GM12878 (cell line): ENCODE data around the gene IRGC. TPM values are rescaled to one million over a fixed set of nuclear protein-coding genes. Genes with fewer than 3 reads are reported as not detected.

Experiments used
- ASH2L ChIP-seq: fragments of 300-600, 200-600 bp; sonication (generic); IDR thresholded peaks from 2 replicates; pipeline ENCODE4 v1.6.1; 2017; ENCODE audit warnings: low read depth, mild to moderate bottlenecking, borderline replicate concordance
- BCL11A ChIP-seq: IDR thresholded peaks from 2 replicates; pipeline ENCODE4 v1.6.1; 2011; ENCODE audit warnings: low read depth, low read length
- CEBPZ ChIP-seq: fragments of 150-350 bp; IDR thresholded peaks from 2 replicates; pipeline ENCODE4 v1.6.1; 2016; ENCODE audit warnings: low read depth, low read length
- CHD1 ChIP-seq: IDR thresholded peaks from 2 replicates; pipeline ENCODE4 v1.6.1; 2012; ENCODE audit warnings: low read depth, low read length, improper control_type of control experiment
- EGR1 ChIP-seq, 2 experiments: IDR thresholded peaks; 1 replicate in 1 of 2; 2 replicates in 1 of 2; pipeline ENCODE4 v1.6.1; 2011 to 2012; ENCODE audit warnings: low read depth in 2 of 2, low read length in 2 of 2, borderline replicate concordance in 1 of 2, mild to moderate bottlenecking in 1 of 2, moderate library complexity in 1 of 2
- EZH2 ChIP-seq: IDR thresholded peaks from 2 replicates; pipeline ENCODE4 v1.6.1; 2012; ENCODE audit warnings: low read depth, mild to moderate bottlenecking, control low read depth, inconsistent platforms, low read length, borderline replicate concordance; ENCODE audit not compliant: control insufficient read depth
- FOXM1 ChIP-seq: IDR thresholded peaks from 2 replicates; pipeline ENCODE4 v1.6.1; 2012; ENCODE audit warnings: low read depth, mild to moderate bottlenecking, inconsistent platforms, low read length, moderate library complexity
- JUND ChIP-seq: IDR thresholded peaks from 2 replicates; pipeline ENCODE4 v1.6.1; 2012; ENCODE audit warnings: low read depth, mild to moderate bottlenecking, low read length, improper control_type of control experiment, moderate library complexity
- KDM1A ChIP-seq: fragments of 200-600 bp; sonication (generic); IDR thresholded peaks from 2 replicates; pipeline ENCODE4 v1.6.1; 2016; ENCODE audit warnings: borderline replicate concordance
- MEF2B ChIP-seq: fragments of 450-650 bp; IDR thresholded peaks from 2 replicates; pipeline ENCODE4 v1.6.1; 2018; ENCODE audit warnings: mild to moderate bottlenecking, moderate library complexity; ENCODE audit not compliant: partially characterized antibody, poor library complexity, severe bottlenecking
- NFYA ChIP-seq: IDR thresholded peaks from 2 replicates; pipeline ENCODE4 v1.6.1; 2011; ENCODE audit warnings: low read depth, mild to moderate bottlenecking, low read length, improper control_type of control experiment, borderline replicate concordance
- PML ChIP-seq: IDR thresholded peaks from 2 replicates; pipeline ENCODE4 v1.6.1; 2012; ENCODE audit warnings: low read length, inconsistent platforms
- POLR2AphosphoS5 ChIP-seq: IDR thresholded peaks from 2 replicates; pipeline ENCODE4 v1.6.1; 2011; ENCODE audit warnings: mild to moderate bottlenecking, low read length, inconsistent platforms
- RCOR1 ChIP-seq: conservative IDR thresholded peaks from 2 replicates; pipeline ENCODE4 v1.6.1; 2012; ENCODE audit warnings: low read depth, low read length, improper control_type of control experiment
- STAT3 ChIP-seq: IDR thresholded peaks from 2 replicates; pipeline ENCODE4 v1.6.1; 2011; ENCODE audit warnings: low read depth, low read length, improper control_type of control experiment
- TCF7 ChIP-seq: IDR thresholded peaks from 2 replicates; pipeline ENCODE4 v1.6.1; 2014; ENCODE audit warnings: antibody characterized with exemption, borderline replicate concordance
- polyA plus RNA-seq, 11 experiments: library from polyadenylated mRNA; depleted of rRNA in 4 of 11; unstranded in 6 of 11; stranded (reverse) in 5 of 11; fragments of >200 nt; fragmentation: Nextera tagmentation in 4 of 11; fragmentation: Illumina TruSeq in 1 of 11; extraction: Ambion mirVana in 4 of 11; extraction: Trizol in 1 of 11; gene quantifications; 1 replicate in 1 of 11; 2 replicates in 10 of 11; pipeline versions ENCODE4 v1.2.1 to v1.2.3, GENCODE V29; 2011 to 2016; ENCODE audit warnings: inconsistent platforms in 2 of 11, missing spikeins in 2 of 11, low read depth in 1 of 11
- total RNA-seq, 4 experiments: library from RNA; depleted of rRNA in 3 of 4; stranded (reverse); fragments of >200 nt in 3 of 4; fragmentation: Illumina TruSeq in 1 of 4; extraction: Trizol in 1 of 4; gene quantifications; 2 replicates each; pipeline versions ENCODE4 v1.2.1 to v1.2.3, GENCODE V29; 2013 to 2021
- TF ChIP-seq, protein P1 (sequence below): fragments of 450-650 bp; formaldehyde crosslinking; IDR thresholded peaks from 2 replicates; pipeline ENCODE4 v1.4.0; 2022; ENCODE audit warnings: mild to moderate bottlenecking, moderate library complexity
- TF ChIP-seq, protein P2 (sequence below): IDR thresholded peaks from 2 replicates; pipeline ENCODE4 v1.6.1; 2011; ENCODE audit warnings: borderline replicate concordance, low read depth, mild to moderate bottlenecking, moderate library complexity, low read length; ENCODE audit not compliant: insufficient read depth, poor library complexity, severe bottlenecking
- TF ChIP-seq, protein P3 (sequence below): fragments of 450-650 bp; formaldehyde crosslinking; IDR thresholded peaks from 2 replicates; pipeline ENCODE4 v1.5.0; 2022; ENCODE audit warnings: mild to moderate bottlenecking, missing genetic modification characterization

The IRGC gene
- total and polyA plus RNA-seq, 10 of the 15 experiments (the other 5 are each of a cell fraction or from before 2014, with no cell fraction given), result 0.04 TPM; not detected in 9

- TF ChIP-seq CEBPZ (no peak), MEF2B (peak; percentile 24), JUND (no peak), ASH2L (no peak), NFYA (no peak), RCOR1 (no peak; the same call in 1 of the 2 replicates), CHD1 (no peak), POLR2AphosphoS5 (peak; percentile 81; the same call in 1 of the 2 replicates), KDM1A (no peak), TCF7 (no peak), FOXM1 (peak; percentile 84; the same call in 1 of the 2 replicates), EZH2 (no peak), BCL11A (peak; percentile 80), STAT3 (no peak), PML (no peak; the same call in 1 of the 2 replicates), EGR1 (IDR thresholded peaks at IDR 0.05; ENCODE audit: borderline replicate concordance in 1 of 2, low read depth in 2 of 2, low read length in 2 of 2) (peak in 1 of 2 experiments; percentile 95; a peak in 2 of 3 replicates)
- TF ChIP-seq, protein P1, sequence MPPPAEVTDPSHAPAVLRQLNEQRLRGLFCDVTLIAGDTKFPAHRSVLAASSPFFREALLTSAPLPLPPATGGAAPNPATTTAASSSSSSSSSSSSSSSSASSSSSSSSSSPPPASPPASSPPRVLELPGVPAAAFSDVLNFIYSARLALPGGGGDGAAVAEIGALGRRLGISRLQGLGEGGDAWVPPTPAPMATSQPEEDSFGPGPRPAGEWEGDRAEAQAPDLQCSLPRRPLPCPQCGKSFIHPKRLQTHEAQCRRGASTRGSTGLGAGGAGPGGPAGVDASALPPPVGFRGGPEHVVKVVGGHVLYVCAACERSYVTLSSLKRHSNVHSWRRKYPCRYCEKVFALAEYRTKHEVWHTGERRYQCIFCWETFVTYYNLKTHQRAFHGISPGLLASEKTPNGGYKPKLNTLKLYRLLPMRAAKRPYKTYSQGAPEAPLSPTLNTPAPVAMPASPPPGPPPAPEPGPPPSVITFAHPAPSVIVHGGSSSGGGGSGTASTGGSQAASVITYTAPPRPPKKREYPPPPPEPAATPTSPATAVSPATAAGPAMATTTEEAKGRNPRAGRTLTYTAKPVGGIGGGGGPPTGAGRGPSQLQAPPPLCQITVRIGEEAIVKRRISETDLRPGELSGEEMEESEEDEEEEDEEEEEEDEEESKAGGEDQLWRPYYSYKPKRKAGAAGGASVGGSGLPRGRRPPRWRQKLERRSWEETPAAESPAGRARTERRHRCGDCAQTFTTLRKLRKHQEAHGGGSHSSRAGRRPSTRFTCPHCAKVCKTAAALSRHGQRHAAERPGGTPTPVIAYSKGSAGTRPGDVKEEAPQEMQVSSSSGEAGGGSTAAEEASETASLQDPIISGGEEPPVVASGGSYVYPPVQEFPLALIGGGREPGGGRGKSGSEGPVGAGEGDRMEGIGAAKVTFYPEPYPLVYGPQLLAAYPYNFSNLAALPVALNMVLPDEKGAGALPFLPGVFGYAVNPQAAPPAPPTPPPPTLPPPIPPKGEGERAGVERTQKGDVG, result no peak
- TF ChIP-seq, protein P2, sequence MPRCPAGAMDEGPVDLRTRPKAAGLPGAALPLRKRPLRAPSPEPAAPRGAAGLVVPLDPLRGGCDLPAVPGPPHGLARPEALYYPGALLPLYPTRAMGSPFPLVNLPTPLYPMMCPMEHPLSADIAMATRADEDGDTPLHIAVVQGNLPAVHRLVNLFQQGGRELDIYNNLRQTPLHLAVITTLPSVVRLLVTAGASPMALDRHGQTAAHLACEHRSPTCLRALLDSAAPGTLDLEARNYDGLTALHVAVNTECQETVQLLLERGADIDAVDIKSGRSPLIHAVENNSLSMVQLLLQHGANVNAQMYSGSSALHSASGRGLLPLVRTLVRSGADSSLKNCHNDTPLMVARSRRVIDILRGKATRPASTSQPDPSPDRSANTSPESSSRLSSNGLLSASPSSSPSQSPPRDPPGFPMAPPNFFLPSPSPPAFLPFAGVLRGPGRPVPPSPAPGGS, result peak; percentile 80
- TF ChIP-seq, protein P3, sequence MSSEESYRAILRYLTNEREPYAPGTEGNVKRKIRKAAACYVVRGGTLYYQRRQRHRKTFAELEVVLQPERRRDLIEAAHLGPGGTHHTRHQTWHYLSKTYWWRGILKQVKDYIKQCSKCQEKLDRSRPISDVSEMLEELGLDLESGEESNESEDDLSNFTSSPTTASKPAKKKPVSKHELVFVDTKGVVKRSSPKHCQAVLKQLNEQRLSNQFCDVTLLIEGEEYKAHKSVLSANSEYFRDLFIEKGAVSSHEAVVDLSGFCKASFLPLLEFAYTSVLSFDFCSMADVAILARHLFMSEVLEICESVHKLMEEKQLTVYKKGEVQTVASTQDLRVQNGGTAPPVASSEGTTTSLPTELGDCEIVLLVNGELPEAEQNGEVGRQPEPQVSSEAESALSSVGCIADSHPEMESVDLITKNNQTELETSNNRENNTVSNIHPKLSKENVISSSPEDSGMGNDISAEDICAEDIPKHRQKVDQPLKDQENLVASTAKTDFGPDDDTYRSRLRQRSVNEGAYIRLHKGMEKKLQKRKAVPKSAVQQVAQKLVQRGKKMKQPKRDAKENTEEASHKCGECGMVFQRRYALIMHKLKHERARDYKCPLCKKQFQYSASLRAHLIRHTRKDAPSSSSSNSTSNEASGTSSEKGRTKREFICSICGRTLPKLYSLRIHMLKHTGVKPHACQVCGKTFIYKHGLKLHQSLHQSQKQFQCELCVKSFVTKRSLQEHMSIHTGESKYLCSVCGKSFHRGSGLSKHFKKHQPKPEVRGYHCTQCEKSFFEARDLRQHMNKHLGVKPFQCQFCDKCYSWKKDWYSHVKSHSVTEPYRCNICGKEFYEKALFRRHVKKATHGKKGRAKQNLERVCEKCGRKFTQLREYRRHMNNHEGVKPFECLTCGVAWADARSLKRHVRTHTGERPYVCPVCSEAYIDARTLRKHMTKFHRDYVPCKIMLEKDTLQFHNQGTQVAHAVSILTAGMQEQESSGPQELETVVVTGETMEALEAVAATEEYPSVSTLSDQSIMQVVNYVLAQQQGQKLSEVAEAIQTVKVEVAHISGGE (CRISPR knock-in tag), result no peak
These were observed 47.6 kb downstream of the IRGC start (continued) for GRCh38 chr19:43763473-43763939.
